Tibial nerve (tissue), 4 donors: ENCODE measurements around the gene MATK. TPM values are rescaled to one million over a fixed set of nuclear protein-coding genes. Genes with fewer than 3 reads are reported as not detected.

Source experiments
- DNase-seq, 2 donors: peaks; one replicate each; pipeline ENCODE4 v3.0.0-alpha.2; 2019; ENCODE audit warnings: low spot score in 2 of 2
- H3K27ac ChIP-seq, 4 donors: fragments of 200-600 bp; sonication (generic) in 3 of 4; one replicate each; pipeline ENCODE4 v1.5.1; 2017 to 2019; ENCODE audit warnings: mild to moderate bottlenecking in 1 of 4
- H3K27me3 ChIP-seq, 2 donors: fragments of 200-600 bp; sonication (generic) in 1 of 2; one replicate each; pipeline versions ENCODE4 v1.5.1 to v1.6.0; 2017 to 2019
- H3K36me3 ChIP-seq, 3 donors: fragments of 200-600 bp; sonication (generic); one replicate each; pipeline ENCODE4 v1.5.1; 2018 to 2019
- H3K4me1 ChIP-seq, 4 donors: fragments of 200-600 bp; sonication (generic) in 3 of 4; one replicate each; pipeline ENCODE4 v1.5.1; 2017 to 2019
- H3K4me3 ChIP-seq, 4 donors: fragments of 200-600 bp; sonication (generic) in 3 of 4; one replicate each; pipeline ENCODE4 v1.5.1; 2017 to 2019; ENCODE audit warnings: mild to moderate bottlenecking in 1 of 4, moderate library complexity in 1 of 4
- H3K9me3 ChIP-seq, 4 donors: fragments of 200-600 bp; sonication (generic) in 3 of 4; one replicate each; pipeline ENCODE4 v1.5.1; 2017 to 2019
- CTCF ChIP-seq, 5 experiments: fragments of 200-600 bp in 3 of 5; fragments of 450-650 bp in 2 of 5; sonication (generic) in 3 of 5; IDR thresholded peaks; one replicate each; pipeline ENCODE4 v1.5.1; 2016 to 2019; ENCODE audit warnings: antibody characterized with exemption in 5 of 5, mild to moderate bottlenecking in 3 of 5, moderate library complexity in 2 of 5
- EP300 ChIP-seq, 2 donors: sonication (generic); formaldehyde crosslinking; IDR thresholded peaks; one replicate each; pipeline ENCODE4 v1.6.1; 2017; ENCODE audit warnings: antibody characterized with exemption in 2 of 2, mild to moderate bottlenecking in 1 of 2
- POLR2A ChIP-seq, 2 donors: fragments of 450-650 bp; IDR thresholded peaks; one replicate each; pipeline ENCODE4 v1.6.1; 2017; ENCODE audit warnings: antibody characterized with exemption in 2 of 2, mild to moderate bottlenecking in 2 of 2, moderate library complexity in 2 of 2
- WGBS, 2 donors: methylation state at CpG; one replicate each; pipeline ENCODE4 v1.1.5; 2018; 5-methylcytosine and 5-hydroxymethylcytosine counted together
- total RNA-seq, 4 donors: library from RNA; depleted of rRNA; stranded (reverse); fragments of >200 nt; gene quantifications; one replicate each; pipeline ENCODE4 v1.1.0, GENCODE V29; 2016

The MATK gene
- total RNA-seq, 4 donors from 2014 or later, result 0.78 to 2.9 (median 2.1) TPM

GRCh38 chr19:3819989-3820388 lies 33.8 kb upstream of the MATK start:
- H3K9me3 ChIP-seq, result no peaks in the 10 kb centered on the region
- DNase-seq, result no peak
- TF ChIP-seq EP300 (IDR thresholded peaks at IDR 0.05), result no peak
- no peak for TF ChIP-seq CTCF (IDR thresholded peaks at IDR 0.05)
- no peak overlapping the region for H3K27ac ChIP-seq
- no peaks in the 10 kb centered on the region for H3K4me1 ChIP-seq
- H3K27me3 ChIP-seq, result peaks cover 0 to 16% of the 10 kb centered on the region in 2 donors
- H3K4me3 ChIP-seq, result no peak overlapping the region
- 82 to 88% methylated on average over 10 to 19 of the region's 19 CpGs for WGBS, 2 donors
- no peaks in the 10 kb centered on the region for H3K36me3 ChIP-seq

- Histone ChIP-seq H3K27me3 (peaks cover 0 to 16% of the 10 kb centered on the region in 2 donors), H3K4me3 (no peak overlapping the region), H3K27ac (no peak overlapping the region), H3K9me3 (no peaks in the 10 kb centered on the region), H3K36me3 (no peaks in the 10 kb centered on the region), H3K4me1 (no peaks in the 10 kb centered on the region)
- DNase-seq, result no peak
- 49 to 83% methylated on average over 11 to 13 of the region's 31 CpGs for WGBS, 2 donors
- TF ChIP-seq CTCF (IDR thresholded peaks at IDR 0.05) (no peak), EP300 (IDR thresholded peaks at IDR 0.05) (no peak), POLR2A (IDR thresholded peaks at IDR 0.05) (no peak)
These were observed 32.7 kb upstream of the MATK start for GRCh38 chr19:3818918-3819317.

- Histone ChIP-seq H3K36me3 (no peaks in the 10 kb centered on the region), H3K27ac (no peak overlapping the region), H3K9me3 (no peaks in the 10 kb centered on the region), H3K27me3 (peaks cover 0 to 16% of the 10 kb centered on the region in 2 donors), H3K4me3 (no peak overlapping the region), H3K4me1 (peaks cover 0 to under 1% (median 0%) of the 10 kb centered on the region in 4 donors)
- no peak for TF ChIP-seq EP300 (IDR thresholded peaks at IDR 0.05)
- TF ChIP-seq POLR2A (IDR thresholded peaks at IDR 0.05), result no peak
- TF ChIP-seq CTCF (IDR thresholded peaks at IDR 0.05), result no peak
- no peak for DNase-seq
- WGBS, 2 donors, result 13 to 29% methylated on average over 10 to 11 of the region's 11 CpGs
These were observed 32.3 kb upstream of the MATK start for GRCh38 chr19:3818466-3818865.

- 70 to 85% methylated on average over 8 of the region's 8 CpGs for WGBS, 2 donors
These were observed 31.6 kb upstream of the MATK start for GRCh38 chr19:3817761-3818160.

More at GRCh38 chr19:3817761-3818160, 31.6 kb upstream of the MATK start:
- Histone ChIP-seq H3K4me3 (no peak overlapping the region), H3K27ac (no peak overlapping the region), H3K27me3 (peaks cover 0 to 9% of the 10 kb centered on the region in 2 donors), H3K36me3 (no peaks in the 10 kb centered on the region), H3K4me1 (peaks cover 0 to 8% (median 0%) of the 10 kb centered on the region in 4 donors), H3K9me3 (no peaks in the 10 kb centered on the region)
- DNase-seq, result no peak
- no peak for TF ChIP-seq EP300 (IDR thresholded peaks at IDR 0.05)
- TF ChIP-seq CTCF (IDR thresholded peaks at IDR 0.05), result no peak
- no peak for TF ChIP-seq POLR2A (IDR thresholded peaks at IDR 0.05)
